ENCODE measurements around the gene FNBP1L. TPM values are rescaled to one million over a fixed set of nuclear protein-coding genes. Genes with fewer than 3 reads are reported as not detected.

Gene FNBP1L
- total RNA-seq, 2 experiments from 2014 or later, result 0.13 TPM

DNA sequence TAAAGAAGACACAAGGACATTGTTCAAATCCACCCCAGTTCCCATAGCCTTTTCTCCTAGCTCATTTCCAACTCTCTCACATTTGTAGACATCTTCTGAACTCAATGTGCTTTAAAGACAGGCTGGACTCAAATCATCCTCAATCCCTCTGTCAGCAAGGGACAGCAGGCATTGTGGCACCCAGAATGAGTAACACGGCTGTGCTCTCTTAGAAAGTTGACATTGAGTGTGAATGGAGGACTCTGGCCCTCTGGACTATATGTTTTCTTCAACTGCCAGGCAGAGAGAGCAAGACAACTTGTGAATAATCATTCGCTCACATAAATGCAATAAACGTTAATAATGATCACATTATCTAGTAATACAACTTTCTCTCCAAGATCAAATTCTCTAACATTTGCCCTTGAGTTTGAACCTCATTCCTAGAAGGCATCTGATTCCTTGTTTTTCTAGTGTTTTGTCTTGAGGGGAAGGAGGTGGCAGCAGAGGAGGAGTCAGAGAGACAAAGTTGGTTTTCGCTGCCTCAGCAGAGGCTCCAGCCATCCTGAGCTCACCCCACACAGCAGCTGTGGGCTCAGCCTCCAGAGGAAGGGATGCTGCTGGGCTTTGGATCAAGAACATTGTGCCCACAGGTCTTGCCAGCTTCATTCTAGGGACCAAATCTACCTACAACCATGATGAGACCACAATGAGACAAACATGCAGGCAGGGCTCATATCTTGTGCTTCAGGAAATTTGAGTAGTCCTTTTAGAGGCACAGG lies 148.6 kb downstream of the FNBP1L start:
- Histone ChIP-seq H3K36me3 (ENCODE audit: insufficient read depth, low read length) (no peaks in the 10 kb centered on the region), H3K4me1 (ENCODE audit: insufficient read depth, low read length, poor library complexity, severe bottlenecking) (peaks cover 11% of the 10 kb centered on the region), H3K9me3 (ENCODE audit: low read length) (no peaks in the 10 kb centered on the region), H3K9me2 (ENCODE audit: insufficient read depth, low read length) (no peaks in the 10 kb centered on the region), H3K4me2 (ENCODE audit: low read length) (no peak overlapping the region), H3K27ac (ENCODE audit: low read depth, low read length, poor library complexity, severe bottlenecking) (no peak overlapping the region), H2AFZ (ENCODE audit: low read length) (no peak overlapping the region), H4K20me1 (ENCODE audit: insufficient read depth, low read length) (0 out of 2 replicates have a peak, but pooled peaks cover 4% of the 10 kb centered on the region), H3K79me2 (ENCODE audit: insufficient read depth, low read depth, low read length) (no peaks in the 10 kb centered on the region), H3K4me3 (ENCODE audit: low read depth, low read length, poor library complexity, severe bottlenecking) (no peak overlapping the region)
- ChIA-PET POLR2A (no interaction called here), CTCF (ENCODE audit: unreplicated experiment) (no interaction called here)
- intact Hi-C loops (cut with micrococcal nuclease; ENCODE audit: unreplicated experiment), result no loop called here
- DNase-seq (ENCODE audit: low spot score), result no peak
- TF ChIP-seq, protein P1, sequence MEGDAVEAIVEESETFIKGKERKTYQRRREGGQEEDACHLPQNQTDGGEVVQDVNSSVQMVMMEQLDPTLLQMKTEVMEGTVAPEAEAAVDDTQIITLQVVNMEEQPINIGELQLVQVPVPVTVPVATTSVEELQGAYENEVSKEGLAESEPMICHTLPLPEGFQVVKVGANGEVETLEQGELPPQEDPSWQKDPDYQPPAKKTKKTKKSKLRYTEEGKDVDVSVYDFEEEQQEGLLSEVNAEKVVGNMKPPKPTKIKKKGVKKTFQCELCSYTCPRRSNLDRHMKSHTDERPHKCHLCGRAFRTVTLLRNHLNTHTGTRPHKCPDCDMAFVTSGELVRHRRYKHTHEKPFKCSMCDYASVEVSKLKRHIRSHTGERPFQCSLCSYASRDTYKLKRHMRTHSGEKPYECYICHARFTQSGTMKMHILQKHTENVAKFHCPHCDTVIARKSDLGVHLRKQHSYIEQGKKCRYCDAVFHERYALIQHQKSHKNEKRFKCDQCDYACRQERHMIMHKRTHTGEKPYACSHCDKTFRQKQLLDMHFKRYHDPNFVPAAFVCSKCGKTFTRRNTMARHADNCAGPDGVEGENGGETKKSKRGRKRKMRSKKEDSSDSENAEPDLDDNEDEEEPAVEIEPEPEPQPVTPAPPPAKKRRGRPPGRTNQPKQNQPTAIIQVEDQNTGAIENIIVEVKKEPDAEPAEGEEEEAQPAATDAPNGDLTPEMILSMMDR (conservative IDR thresholded peaks at IDR 0.05; ENCODE audit: low read length), result no peak
- TF ChIP-seq EZH2phosphoT487 (IDR thresholded peaks at IDR 0.05; ENCODE audit: borderline replicate concordance, low read depth, low read length), result no peak
- no TSS peak for BruUV-seq (replicated peaks)

DNA sequence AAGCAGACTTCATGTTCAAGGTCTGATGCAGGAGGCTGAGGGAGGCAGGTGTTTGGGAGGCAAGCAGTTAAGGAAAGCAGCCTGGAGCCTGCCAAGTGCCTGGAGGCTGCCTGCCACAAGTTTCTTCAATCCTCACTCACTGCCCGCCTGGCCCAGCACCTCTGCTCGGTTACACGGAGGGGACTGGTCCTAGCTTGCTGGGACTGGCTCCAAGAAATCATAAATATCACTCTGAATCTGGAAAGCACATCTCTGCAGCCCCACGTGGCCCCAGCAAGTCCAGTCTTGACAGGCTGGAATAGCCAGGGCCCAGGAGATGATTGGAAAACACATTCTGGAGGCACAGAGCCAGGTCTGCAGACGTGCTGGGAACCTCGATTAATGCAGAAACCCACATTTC lies 149.8 kb downstream of the FNBP1L start:
- Histone ChIP-seq H3K79me2 (ENCODE audit: insufficient read depth, low read depth, low read length) (no peaks in the 10 kb centered on the region), H3K9me3 (ENCODE audit: low read length) (no peaks in the 10 kb centered on the region), H3K4me1 (ENCODE audit: insufficient read depth, low read length, poor library complexity, severe bottlenecking) (no peaks in the 10 kb centered on the region), H4K20me1 (ENCODE audit: insufficient read depth, low read length) (0 out of 2 replicates have a peak, but pooled peaks cover 4% of the 10 kb centered on the region), H3K27ac (ENCODE audit: low read depth, low read length, poor library complexity, severe bottlenecking) (no peak overlapping the region), H3K9me2 (ENCODE audit: insufficient read depth, low read length) (no peaks in the 10 kb centered on the region), H2AFZ (ENCODE audit: low read length) (no peak overlapping the region), H3K4me3 (ENCODE audit: low read depth, low read length, poor library complexity, severe bottlenecking) (no peak overlapping the region), H3K4me2 (ENCODE audit: low read length) (no peak overlapping the region), H3K36me3 (ENCODE audit: insufficient read depth, low read length) (no peaks in the 10 kb centered on the region)
- intact Hi-C loops (cut with micrococcal nuclease; ENCODE audit: unreplicated experiment), result no loop called here
- ChIA-PET POLR2A (interaction anchor here (0.5 kb wide), 1 partner anchor 17 kb away, joined by 3 read pairs; no protein-coding TSS in a partner anchor), CTCF (ENCODE audit: unreplicated experiment) (no interaction called here)
- no peak for DNase-seq (ENCODE audit: low spot score)
- TF ChIP-seq, protein P1 (conservative IDR thresholded peaks at IDR 0.05; ENCODE audit: low read length), result no peak
- no peak for TF ChIP-seq EZH2phosphoT487 (IDR thresholded peaks at IDR 0.05; ENCODE audit: borderline replicate concordance, low read depth, low read length)
- no TSS peak for BruUV-seq (replicated peaks)

- H3K9me3 ChIP-seq (ENCODE audit: low read length), result no peaks in the 10 kb centered on the region
- no TSS peak for BruUV-seq (replicated peaks)
- no peaks in the 10 kb centered on the region for H3K36me3 ChIP-seq (ENCODE audit: insufficient read depth, low read length)
- TF ChIP-seq EZH2phosphoT487 (IDR thresholded peaks at IDR 0.05; ENCODE audit: borderline replicate concordance, low read depth, low read length), result no peak
- TF ChIP-seq, protein P1 (conservative IDR thresholded peaks at IDR 0.05; ENCODE audit: low read length), result no peak
- H3K4me1 ChIP-seq (ENCODE audit: insufficient read depth, low read length, poor library complexity, severe bottlenecking), result no peaks in the 10 kb centered on the region
- no peaks in the 10 kb centered on the region for H3K79me2 ChIP-seq (ENCODE audit: insufficient read depth, low read depth, low read length)
- ChIA-PET CTCF (ENCODE audit: unreplicated experiment) (no interaction called here), POLR2A (interaction anchor here (0.5 to 1.0 kb wide), 2 partner anchors 225 to 238 kb away, joined by 3 read pairs; no protein-coding TSS in a partner anchor)
- no peak overlapping the region for H3K27ac ChIP-seq (ENCODE audit: low read depth, low read length, poor library complexity, severe bottlenecking)
- DNase-seq (ENCODE audit: low spot score), result no peak
- intact Hi-C loops (cut with micrococcal nuclease; ENCODE audit: unreplicated experiment), result no loop called here
- 0 out of 2 replicates have a peak, but pooled peaks cover 4% of the 10 kb centered on the region for H4K20me1 ChIP-seq (ENCODE audit: insufficient read depth, low read length)
- H3K4me3 ChIP-seq (ENCODE audit: low read depth, low read length, poor library complexity, severe bottlenecking), result no peak overlapping the region
- H2AFZ ChIP-seq (ENCODE audit: low read length), result no peak overlapping the region
- H3K4me2 ChIP-seq (ENCODE audit: low read length), result no peak overlapping the region
- H3K9me2 ChIP-seq (ENCODE audit: insufficient read depth, low read length), result no peaks in the 10 kb centered on the region
Observed at GRCh38 chr1:93598396-93598795, 150.5 kb downstream of the FNBP1L start.

All from OCI-LY7 (cell line).